ENCODE measurements around the gene WIPF3.

Gene WIPF3

DNA sequence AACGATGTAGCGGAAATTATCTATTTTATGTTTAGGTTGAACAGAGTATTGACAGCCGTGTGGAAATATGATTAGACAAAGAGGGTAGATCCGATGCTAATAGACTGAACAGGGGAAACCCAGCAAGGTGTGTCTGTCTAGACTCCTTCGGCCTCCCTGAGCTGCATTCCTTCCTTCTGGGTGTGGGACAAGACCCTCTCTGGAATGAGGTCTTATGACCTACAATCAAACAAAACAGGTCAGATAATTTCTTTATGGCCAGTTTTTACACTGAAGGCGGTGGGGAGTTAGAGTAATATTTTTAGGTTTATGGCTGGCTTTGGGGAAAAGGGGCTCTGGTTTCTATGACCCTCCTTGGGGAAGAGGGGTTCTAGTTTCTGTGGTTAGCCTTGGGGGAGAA, 41.2 kb downstream of the WIPF3 start:
- no peak for DNase-seq (ENCODE audit: low read depth in 2 of 2, low spot score in 1 of 2)

DNA sequence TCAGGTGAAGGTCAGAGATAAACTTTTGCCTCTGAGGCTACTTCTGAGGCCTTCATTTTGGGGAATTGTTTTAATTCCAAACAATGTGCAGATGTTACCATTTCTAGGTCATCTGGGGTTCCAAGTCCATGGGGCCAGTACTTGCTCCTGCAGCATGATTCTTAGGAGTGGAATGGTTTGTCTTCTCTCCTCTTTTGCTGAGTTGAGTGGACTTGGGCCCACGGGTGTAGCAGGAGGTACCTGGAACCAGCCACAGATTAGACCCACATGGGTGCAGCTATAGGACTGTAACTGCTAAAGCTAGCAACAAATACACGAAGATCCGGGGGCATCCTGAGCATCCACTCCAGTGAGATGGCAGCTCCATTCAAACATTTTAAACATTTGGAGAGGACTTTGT, 41.6 kb downstream of the WIPF3 start:
- DNase-seq (ENCODE audit: low read depth in 2 of 2, low spot score in 1 of 2) = no peak

- no peak for DNase-seq (ENCODE audit: low read depth in 2 of 2, low spot score in 1 of 2)
These were observed 42.6 kb downstream of the WIPF3 start for GRCh38 chr7:29848941-29849340.

- no peak for DNase-seq (ENCODE audit: low read depth in 2 of 2, low spot score in 1 of 2)
These were observed 45.2 kb downstream of the WIPF3 start for GRCh38 chr7:29851487-29851886.

DNA sequence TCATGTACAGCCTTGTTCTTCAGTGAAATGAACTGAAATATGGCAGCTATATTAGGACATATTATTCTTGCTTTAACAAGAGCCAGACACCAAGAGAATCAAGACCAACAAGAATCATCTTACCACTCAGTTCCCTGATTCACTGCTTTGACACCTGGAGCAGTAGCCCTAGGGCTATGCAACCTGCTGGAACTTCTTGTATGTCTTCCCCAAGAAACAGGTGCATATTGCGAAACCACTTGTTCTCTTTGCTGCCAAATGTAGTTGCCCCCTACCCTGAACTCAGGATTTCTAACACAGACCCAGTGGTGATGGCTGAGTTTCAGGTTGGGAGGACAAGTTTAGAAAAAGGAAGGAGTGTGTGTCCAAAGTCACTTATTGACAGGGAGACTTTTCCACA, 46.1 kb downstream of the WIPF3 start:
- DNase-seq (ENCODE audit: low read depth in 2 of 2, low spot score in 1 of 2) = no peak

GRCh38 chr7:29853072-29853471, 46.8 kb downstream of the WIPF3 start:
- DNase-seq (ENCODE audit: low read depth in 2 of 2, low spot score in 1 of 2) = no peak

GRCh38 chr7:29853789-29854188, 47.5 kb downstream of the WIPF3 start:
- DNase-seq (ENCODE audit: low read depth in 2 of 2, low spot score in 1 of 2) = no peak

DNA sequence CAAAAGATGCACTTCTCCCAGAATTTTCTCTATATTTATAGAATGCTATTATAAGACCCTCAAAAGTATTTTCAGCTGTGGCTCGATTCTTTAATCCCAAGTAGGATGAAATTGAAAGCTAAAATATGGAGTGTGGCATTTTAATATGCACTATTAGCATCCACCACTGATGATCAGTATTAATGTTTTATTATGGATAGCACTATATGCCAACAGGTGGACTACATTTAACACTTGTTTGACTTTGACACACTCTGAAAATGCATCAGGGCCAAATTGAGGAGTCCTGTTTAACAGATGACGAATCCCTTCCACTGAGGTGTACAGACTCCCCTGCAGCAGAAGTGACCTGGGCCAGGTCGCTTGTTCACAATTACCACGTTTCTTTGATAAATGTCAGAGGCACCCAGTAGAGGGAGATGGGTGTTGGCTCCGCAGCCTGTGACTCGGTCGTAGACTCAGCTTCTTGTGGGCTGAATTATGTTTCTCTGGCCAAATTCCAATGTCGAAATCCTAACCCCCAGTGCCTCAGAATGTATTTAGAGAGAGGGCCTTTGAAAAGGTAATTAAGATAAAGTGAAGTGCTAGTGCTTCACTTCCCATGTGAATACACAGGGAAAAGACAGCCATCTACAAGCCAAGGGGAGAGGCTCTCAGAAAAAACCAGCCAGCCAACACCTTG, 48.1 kb downstream of the WIPF3 start:
- DNase-seq (ENCODE audit: low read depth in 2 of 2, low spot score in 1 of 2) = no peak

DNA sequence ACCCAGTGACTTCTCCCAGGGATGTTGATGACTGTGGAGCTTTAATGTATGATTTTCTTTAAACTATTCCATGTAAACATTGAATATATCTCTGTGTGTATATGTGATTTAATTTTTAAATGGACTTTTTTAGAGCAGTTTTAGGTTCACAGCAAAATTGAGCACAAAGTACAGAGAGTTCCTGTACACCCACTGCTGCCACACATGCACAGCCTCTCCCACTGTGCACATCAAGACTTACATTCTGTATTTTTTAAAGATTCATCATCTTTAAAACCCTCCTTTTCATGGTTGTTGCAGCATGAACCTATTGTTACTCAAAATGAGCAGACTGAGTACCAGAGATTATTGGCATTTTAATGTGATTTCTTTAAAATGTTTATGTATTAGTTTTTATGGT, 51.3 kb downstream of the WIPF3 start:
- DNase-seq (ENCODE audit: low read depth in 2 of 2, low spot score in 1 of 2) = no peak

DNA sequence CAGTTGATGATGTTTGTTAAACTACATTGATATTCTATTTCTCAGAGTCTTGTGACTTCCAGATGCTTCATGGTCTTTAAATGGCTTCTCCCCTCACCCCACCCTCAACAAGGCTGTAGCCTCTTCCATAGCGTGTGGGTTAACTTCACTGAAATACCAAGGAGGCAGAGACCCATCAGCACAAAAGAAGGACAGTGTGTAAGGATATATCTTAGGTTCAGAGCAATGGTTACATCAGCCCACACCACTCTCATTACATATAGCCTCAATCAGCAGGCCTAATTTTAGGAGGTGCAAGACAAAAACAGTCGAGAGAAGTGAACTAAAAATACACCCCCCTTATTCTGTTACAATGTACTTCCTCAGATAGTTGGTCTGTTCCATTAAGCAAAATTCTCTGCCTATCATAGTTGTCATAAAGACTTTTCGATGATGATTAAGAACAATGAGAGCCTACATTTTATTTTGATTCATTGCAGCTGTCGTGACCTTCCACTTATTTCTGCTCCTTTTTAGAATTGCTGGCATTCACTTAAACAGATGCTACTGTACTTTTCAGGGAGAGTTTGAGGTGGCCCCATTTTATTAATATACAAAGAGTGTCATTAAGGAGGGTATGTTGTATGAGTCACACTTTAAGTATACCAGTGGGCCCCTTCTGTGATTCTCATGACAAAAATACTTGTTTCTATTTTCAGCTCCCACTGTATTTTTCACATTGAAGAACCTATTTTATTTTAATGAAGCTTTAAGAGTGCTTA, 52.1 kb downstream of the WIPF3 start:
- DNase-seq (ENCODE audit: low read depth in 2 of 2, low spot score in 1 of 2) = no peak

DNA sequence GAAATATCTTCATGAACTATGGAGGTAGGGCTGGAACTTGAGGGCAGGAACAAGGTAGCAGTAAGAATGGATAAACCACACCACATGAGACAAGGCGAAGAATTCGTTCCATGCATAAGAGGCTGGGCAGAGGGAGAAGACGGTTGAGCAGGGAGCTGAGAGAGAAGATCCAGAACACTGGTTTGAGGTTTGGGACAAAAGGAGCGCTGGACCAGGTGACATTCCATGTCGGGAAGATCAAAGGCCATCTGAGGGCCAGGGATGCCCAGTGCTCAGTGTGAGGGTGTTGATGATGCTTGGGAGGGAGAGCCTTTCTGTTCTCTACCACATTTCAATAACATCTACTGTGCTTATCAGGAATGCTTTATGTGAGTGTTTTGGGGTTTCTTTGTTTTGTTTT, 52.8 kb downstream of the WIPF3 start:
- DNase-seq (ENCODE audit: low read depth in 2 of 2, low spot score in 1 of 2) = no peak

GRCh38 chr7:29859524-29860185, 53.3 kb downstream of the WIPF3 start:
- DNase-seq (ENCODE audit: low read depth in 2 of 2, low spot score in 1 of 2) = no peak

DNA sequence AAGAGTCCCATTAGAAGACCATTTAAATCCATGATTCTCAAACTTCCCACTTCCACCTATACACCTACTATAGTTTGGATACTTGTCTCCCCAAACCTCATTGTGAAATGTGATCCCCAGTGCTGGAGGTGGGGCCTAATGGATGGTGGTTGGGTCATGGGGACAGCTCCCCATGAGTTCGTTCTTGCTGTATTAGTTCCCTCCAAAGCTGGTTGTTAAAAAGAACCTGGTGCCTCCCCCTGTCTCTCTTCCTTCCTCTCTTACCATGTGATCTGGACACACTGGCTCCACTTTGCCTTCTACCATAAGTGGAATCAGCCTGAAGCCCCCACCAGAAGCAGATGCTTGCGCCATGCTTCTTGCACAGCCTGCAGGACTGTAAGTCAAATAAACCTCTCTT, 53.9 kb downstream of the WIPF3 start:
- DNase-seq (ENCODE audit: low read depth in 2 of 2, low spot score in 1 of 2) = no peak

GRCh38 chr7:29861884-29862283, 55.6 kb downstream of the WIPF3 start:
- no peak for DNase-seq (ENCODE audit: low read depth in 2 of 2, low spot score in 1 of 2)

DNA sequence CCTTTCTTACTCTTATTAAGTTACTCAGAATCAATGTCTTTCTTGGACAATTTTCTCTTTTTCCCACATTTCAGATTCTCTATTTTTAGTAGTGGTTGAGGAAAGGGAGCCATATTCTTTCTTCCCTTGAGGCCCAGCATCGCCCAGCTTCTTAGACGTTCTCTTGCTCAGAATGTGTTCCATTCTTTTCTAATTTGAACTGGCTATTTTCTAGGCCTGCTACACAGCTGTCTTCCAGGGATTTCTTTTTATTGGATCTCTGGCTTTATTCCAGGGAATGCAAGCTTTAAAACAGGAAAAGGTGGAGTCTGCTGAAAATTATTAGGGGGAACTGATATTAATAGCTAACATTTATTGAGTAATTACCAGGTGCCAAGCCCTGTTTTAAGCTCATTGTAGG, 58.3 kb downstream of the WIPF3 start:
- DNase-seq (ENCODE audit: low read depth in 2 of 2, low spot score in 1 of 2) = no peak

DNA sequence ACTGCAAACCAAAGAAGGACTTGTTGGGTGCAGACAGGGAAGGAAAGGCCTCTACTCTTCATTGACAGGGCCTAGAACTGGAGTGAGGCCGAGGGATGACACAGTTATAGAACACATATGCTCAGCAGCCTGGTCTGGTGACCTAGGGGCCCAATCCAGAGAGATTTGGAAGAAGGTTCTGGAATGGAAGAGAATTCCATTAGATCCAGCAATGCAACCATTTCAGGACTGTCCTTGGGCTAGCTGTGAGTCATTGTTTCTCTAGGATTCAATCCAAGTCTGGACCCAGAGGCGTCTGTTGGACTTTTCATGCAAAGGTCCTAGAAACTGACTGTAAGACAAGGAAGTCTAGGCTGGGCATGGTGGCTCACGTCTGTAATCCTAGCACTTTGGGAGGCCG, 59.2 kb downstream of the WIPF3 start:
- no peak for DNase-seq (ENCODE audit: low read depth in 2 of 2, low spot score in 1 of 2)

- no peak for DNase-seq (ENCODE audit: low read depth in 2 of 2, low spot score in 1 of 2)
These were observed 60.2 kb downstream of the WIPF3 start for GRCh38 chr7:29866490-29866930.

GRCh38 chr7:29871787-29872398, 65.6 kb downstream of the WIPF3 start:
- no peak for DNase-seq (ENCODE audit: low read depth in 2 of 2, low spot score in 1 of 2)

DNA sequence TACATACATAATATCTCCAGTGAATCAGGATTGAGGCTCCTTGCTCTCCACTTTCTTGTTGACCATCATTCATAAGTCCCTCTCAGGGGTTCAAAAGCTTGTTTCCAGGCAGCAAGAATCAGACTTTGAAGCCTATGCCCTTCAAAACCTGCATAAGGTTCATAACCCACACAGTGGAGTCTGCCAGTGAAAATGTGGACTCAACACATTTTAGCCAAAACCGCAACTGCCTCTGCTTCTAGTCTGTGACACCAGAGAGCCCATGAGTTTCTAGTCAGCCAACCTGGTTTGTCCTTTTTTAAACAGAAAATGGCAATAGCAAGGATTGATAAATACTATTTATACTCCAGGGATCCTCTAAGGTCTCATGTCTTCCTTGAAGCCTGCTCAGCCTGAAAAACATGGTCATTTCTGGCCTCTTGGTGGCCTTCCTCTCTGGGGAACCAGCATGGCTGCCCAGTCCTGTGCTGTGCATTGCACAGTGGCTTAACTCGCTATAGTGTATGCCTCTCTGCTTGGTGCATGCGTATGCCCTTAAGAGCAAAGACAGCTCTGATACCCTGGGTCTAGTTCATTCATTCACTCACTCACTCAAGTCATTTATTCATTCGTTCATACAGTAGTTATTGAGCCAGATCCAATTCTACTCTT, 67.5 kb downstream of the WIPF3 start:
- no peak for DNase-seq (ENCODE audit: low read depth in 2 of 2, low spot score in 1 of 2)

GRCh38 chr7:29875741-29876140, 69.4 kb downstream of the WIPF3 start:
- DNase-seq (ENCODE audit: low read depth in 2 of 2, low spot score in 1 of 2) = no peak

DNA sequence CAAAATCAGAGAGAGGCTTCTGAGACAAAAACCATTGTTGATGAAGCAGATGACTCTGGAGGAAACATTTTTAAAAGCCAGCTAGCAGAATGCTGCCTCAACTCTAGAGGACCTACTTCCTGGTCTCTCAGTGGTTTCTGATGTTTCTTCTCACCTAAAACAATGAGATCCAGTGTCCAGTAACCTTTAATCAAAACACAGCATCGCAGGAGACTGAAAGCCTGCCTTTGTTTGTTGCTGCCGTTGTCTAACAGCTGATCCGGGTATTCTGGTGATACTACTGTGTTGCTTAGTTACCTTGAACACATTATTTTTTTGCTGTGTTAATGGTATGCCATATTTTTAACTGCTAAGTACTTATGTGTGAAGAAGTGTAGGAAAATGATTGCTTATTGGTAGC, 70.9 kb downstream of the WIPF3 start:
- DNase-seq (ENCODE audit: low read depth in 2 of 2, low spot score in 1 of 2) = no peak

Data from stimulated activated CD8-positive, alpha-beta memory T cell treated with anti-CD3 and anti-CD28 coated beads, Interleukin-4, amount 100 ng/mL, for 4 hours (primary cell).